Neural cell (in vitro differentiated cells): ENCODE measurements around the gene STEAP1B. TPM values are rescaled to one million over a fixed set of nuclear protein-coding genes. Genes with fewer than 3 reads are reported as not detected.

Experiments
- H2AFZ ChIP-seq: fragments of 200-600, 300-800 bp; sonication (generic), shearing (Covaris generic); 2 replicates; pipeline ENCODE4 v1.6.0; 2014; ENCODE audit warnings: low read depth, mild to moderate bottlenecking, antibody characterized with exemption, low read length, moderate library complexity
- H3F3A ChIP-seq: fragments of 200-600 bp; shearing (Covaris generic); 2 replicates; pipeline ENCODE4 v1.6.1; 2016; ENCODE audit warnings: mild to moderate bottlenecking, moderate library complexity, mixed read lengths, antibody characterized with exemption, low read length; ENCODE audit not compliant: insufficient read depth, poor library complexity, severe bottlenecking
- H3K27ac ChIP-seq: fragments of 200-600, 300-800 bp; sonication (generic), shearing (Covaris generic); 2 replicates; pipeline ENCODE4 v1.5.1; 2014; ENCODE audit warnings: mild to moderate bottlenecking, low read length, moderate library complexity
- H3K27me3 ChIP-seq: fragments of 300-800, 200-600 bp; sonication (generic), shearing (Covaris generic); 2 replicates; pipeline ENCODE4 v1.6.0; 2014; ENCODE audit warnings: mild to moderate bottlenecking, low read depth, low read length, moderate library complexity; ENCODE audit not compliant: insufficient read depth
- H3K36me3 ChIP-seq: fragments of 300-800, 200-600 bp; sonication (generic), shearing (Covaris generic); 2 replicates; pipeline ENCODE4 v1.5.1; 2014; ENCODE audit warnings: mild to moderate bottlenecking, antibody characterized with exemption, low read length, moderate library complexity; ENCODE audit not compliant: insufficient read depth
- H3K4me2 ChIP-seq: fragments of 300-800, 200-600 bp; sonication (generic), shearing (Covaris generic); 2 replicates; pipeline ENCODE4 v1.6.0; 2014; ENCODE audit warnings: mild to moderate bottlenecking, low read length
- H3K4me3 ChIP-seq: fragments of 300-800, 200-600 bp; sonication (generic), shearing (Covaris generic); 2 replicates; pipeline ENCODE4 v1.5.1; 2014; ENCODE audit warnings: mild to moderate bottlenecking, low read length, moderate library complexity
- H3K79me2 ChIP-seq: fragments of 200-600 bp; shearing (Covaris generic); replicated peaks from 2 replicates; pipeline ENCODE4 v1.6.0; 2014; ENCODE audit warnings: mild to moderate bottlenecking, low read length, moderate library complexity; ENCODE audit not compliant: insufficient read depth
- H3K9ac ChIP-seq: fragments of 300-800, 200-600 bp; sonication (generic), shearing (Covaris generic); 2 replicates; pipeline ENCODE4 v1.6.1; 2016; ENCODE audit warnings: mild to moderate bottlenecking, low read length, mixed read lengths
- H3K9me2 ChIP-seq: fragments of 200-600 bp; shearing (Covaris generic); 2 replicates; pipeline ENCODE4 v1.6.1; 2016; ENCODE audit warnings: mild to moderate bottlenecking, low read length, mixed read lengths; ENCODE audit not compliant: insufficient read depth
- H3K9me3 ChIP-seq: fragments of 200-600, 300-800 bp; sonication (generic), shearing (Covaris generic); 2 replicates; pipeline ENCODE4 v1.6.1; 2016; ENCODE audit warnings: mild to moderate bottlenecking, mixed run types, low read length, moderate library complexity, mixed read lengths
- H4K20me1 ChIP-seq: fragments of 200-600 bp; shearing (Covaris generic); 2 replicates; pipeline ENCODE4 v1.6.1; 2016; ENCODE audit warnings: mild to moderate bottlenecking, mixed run types; ENCODE audit not compliant: insufficient read depth
- CTCF ChIP-seq: fragments of 450-650 bp; IDR thresholded peaks from 2 replicates; pipeline ENCODE4 v1.5.1; 2014; ENCODE audit warnings: antibody characterized with exemption, mild to moderate bottlenecking, moderate library complexity; ENCODE audit not compliant: poor library complexity, severe bottlenecking
- EZH2 ChIP-seq: fragments of 200-600, 300-800 bp; shearing (Covaris generic), sonication (generic); IDR thresholded peaks from 2 replicates; pipeline ENCODE4 v1.6.1; 2014; ENCODE audit warnings: antibody characterized with exemption, low read length, borderline replicate concordance, mild to moderate bottlenecking; ENCODE audit not compliant: insufficient read depth, poor library complexity, severe bottlenecking
- REST ChIP-seq: IDR thresholded peaks from 2 replicates; pipeline ENCODE4 v1.6.1; 2012; ENCODE audit warnings: borderline replicate concordance
- TAF1 ChIP-seq: IDR thresholded peaks from 2 replicates; pipeline ENCODE4 v1.6.1; 2012; ENCODE audit warnings: low read depth
- polyA plus RNA-seq: library from polyadenylated mRNA; depleted of rRNA; stranded (reverse); fragments of >200 nt; gene quantifications from 2 replicates; pipeline ENCODE4 v1.2.3, GENCODE V29; 2014

STEAP1B gene
- polyA plus RNA-seq, 1 donor from 2014 or later, result 0.51 TPM

- no peaks in the 10 kb centered on the region for H3F3A ChIP-seq
- no peaks in the 10 kb centered on the region for H4K20me1 ChIP-seq
- TF ChIP-seq CTCF (no peak), EZH2 (no peak)
- no peaks in the 10 kb centered on the region for H3K36me3 ChIP-seq
- no peaks in the 10 kb centered on the region for H3K9me3 ChIP-seq
- no peak overlapping the region for H2AFZ ChIP-seq
- H3K27ac ChIP-seq, result no peak overlapping the region
- H3K4me2 ChIP-seq, result no peak overlapping the region
- H3K9ac ChIP-seq, result no peak overlapping the region
- H3K9me2 ChIP-seq, result no peaks in the 10 kb centered on the region
- H3K79me2 ChIP-seq, result no peaks in the 10 kb centered on the region
- H3K27me3 ChIP-seq, result no peaks in the 10 kb centered on the region
- H3K4me3 ChIP-seq, result no peak overlapping the region
These were observed 96.6 kb downstream of the STEAP1B start for GRCh38 chr7:22403344-22403743.

- H3K4me2 ChIP-seq, result no peak overlapping the region
These were observed 97.7 kb downstream of the STEAP1B start for GRCh38 chr7:22402250-22402649.

More at GRCh38 chr7:22402250-22402649, 97.7 kb downstream of the STEAP1B start:
- no peaks in the 10 kb centered on the region for H3K9me3 ChIP-seq
- TF ChIP-seq EZH2 (no peak), REST (no peak), TAF1 (no peak)
- no peaks in the 10 kb centered on the region for H3K79me2 ChIP-seq
- H3F3A ChIP-seq, result no peaks in the 10 kb centered on the region
- no peak overlapping the region for H3K9ac ChIP-seq
- H3K4me3 ChIP-seq, result no peak overlapping the region
- no peak overlapping the region for H3K27ac ChIP-seq
- no peak overlapping the region for H2AFZ ChIP-seq
- H3K27me3 ChIP-seq, result no peaks in the 10 kb centered on the region
- H4K20me1 ChIP-seq, result no peaks in the 10 kb centered on the region
- no peaks in the 10 kb centered on the region for H3K9me2 ChIP-seq
- H3K36me3 ChIP-seq, result no peaks in the 10 kb centered on the region
